CD4-positive, alpha-beta T cell treated with Interleukin-6 for 4 hours (primary cell): ENCODE data around the gene GSDMA.

Experiments used
- DNase-seq: peaks from one replicate; pipeline ENCODE4 v3.0.0-alpha.2; 2020; ENCODE audit warnings: mixed read lengths

Gene GSDMA

DNA sequence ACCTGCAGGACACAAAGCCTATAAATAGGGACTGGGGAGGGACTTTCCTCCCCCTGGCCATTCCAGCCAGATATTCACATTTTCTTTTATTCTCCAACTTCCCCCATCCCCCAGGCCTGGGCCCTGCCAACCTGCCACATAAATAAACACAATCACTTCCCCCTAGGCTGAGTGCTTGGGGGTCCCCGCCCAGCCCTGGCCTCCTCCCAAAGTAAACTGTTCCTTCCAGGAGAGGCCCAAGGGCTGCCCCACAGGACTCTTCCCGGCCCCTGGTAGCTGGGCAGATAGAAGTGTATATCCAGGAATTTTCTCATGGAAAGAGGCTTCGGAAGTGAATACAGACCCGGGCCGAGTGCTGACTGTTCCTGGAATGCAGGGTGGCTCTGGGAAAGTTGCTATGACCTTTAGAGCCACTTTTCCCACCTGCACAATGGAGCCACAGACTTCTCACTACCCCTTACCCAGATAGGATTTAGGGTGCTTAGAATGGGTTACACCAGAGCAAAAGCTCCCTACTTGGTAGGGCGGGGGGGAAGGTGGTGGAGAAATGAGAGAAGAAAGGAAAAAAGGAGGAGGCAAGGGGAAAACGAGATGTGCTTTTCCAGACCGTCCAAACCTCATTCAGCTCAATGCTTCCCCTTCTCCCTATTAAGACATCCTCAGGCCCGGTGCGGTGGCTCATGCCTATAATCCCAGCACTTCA, 60.9 kb downstream of the GSDMA start:
- DNase-seq, result no peak

DNA sequence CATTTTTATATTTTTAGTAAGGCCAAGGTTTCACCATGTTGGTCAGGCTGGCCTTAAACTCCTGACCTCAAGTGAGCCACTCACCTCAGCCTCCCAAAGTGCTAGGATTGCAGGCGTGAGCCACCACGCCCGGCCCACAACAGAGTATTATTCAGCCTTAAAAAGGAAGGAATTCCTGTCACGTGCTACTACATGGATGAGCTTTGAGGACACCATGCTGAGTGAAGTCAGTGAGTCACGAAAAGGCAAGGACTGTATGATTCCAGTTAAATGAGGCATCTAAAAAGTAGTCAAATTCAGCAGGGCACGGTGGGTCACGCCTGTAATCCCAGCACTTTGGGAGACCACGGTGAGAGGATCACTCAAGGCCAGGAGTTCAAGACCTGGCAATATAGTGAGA, 62.1 kb downstream of the GSDMA start:
- DNase-seq, result no peak

GRCh38 chr17:40025559-40025958, 62.8 kb downstream of the GSDMA start:
- no peak for DNase-seq

GRCh38 chr17:40025991-40026815, 63.4 kb downstream of the GSDMA start:
- peak; percentile 79 for DNase-seq

GRCh38 chr17:40026816-40027613, 64.2 kb downstream of the GSDMA start:
- DNase-seq, result peak; percentile 82
